GM21825 (cell line): ENCODE measurements around the gene ZNFX1.
"Not testable (repeated sequence)": the region's sequence is repeated elsewhere in the genome, so short reads cannot be mapped to it uniquely, and the experiment has no call there.

Experiments
- ATAC-seq: cut with Tn5 transposase; IDR thresholded peaks from one replicate; pipeline ENCODE4 v1.9.1; 2021; ENCODE audit warnings: mild to moderate bottlenecking, moderate library complexity; ENCODE audit not compliant: unreplicated experiment

Gene ZNFX1

DNA sequence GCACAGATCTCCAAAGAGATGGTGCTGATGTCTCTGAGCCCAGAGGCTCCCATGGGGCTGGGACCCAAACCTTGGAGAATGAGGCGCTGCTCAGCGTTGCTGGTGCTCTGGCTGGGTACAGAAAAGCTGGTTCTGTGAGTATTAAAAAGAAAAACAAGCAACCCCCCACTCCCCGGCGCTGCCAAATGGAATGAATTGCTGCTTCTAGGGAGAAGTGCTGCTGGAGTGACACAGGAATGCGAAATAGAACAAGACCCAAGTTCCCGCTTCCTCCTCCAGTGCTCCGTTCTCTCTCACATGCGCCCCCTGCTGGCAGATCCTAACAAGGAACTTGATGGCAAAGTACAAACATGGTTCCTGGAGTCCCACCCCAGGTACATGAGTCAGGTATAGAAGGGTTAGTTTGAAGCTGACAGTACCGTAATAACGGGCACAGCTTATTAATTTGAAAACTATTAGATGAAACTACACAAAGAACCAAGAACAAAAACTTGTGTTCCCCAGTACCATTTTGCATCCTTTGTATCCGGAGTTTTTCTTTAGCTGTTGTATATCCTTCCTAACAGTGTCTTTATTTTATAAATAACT is 60.8 kb downstream of the ZNFX1 start:
- ATAC-seq = no peak

GRCh38 chr20:49215232-49215631 is 62.6 kb downstream of the ZNFX1 start:
- ATAC-seq = no peak

DNA sequence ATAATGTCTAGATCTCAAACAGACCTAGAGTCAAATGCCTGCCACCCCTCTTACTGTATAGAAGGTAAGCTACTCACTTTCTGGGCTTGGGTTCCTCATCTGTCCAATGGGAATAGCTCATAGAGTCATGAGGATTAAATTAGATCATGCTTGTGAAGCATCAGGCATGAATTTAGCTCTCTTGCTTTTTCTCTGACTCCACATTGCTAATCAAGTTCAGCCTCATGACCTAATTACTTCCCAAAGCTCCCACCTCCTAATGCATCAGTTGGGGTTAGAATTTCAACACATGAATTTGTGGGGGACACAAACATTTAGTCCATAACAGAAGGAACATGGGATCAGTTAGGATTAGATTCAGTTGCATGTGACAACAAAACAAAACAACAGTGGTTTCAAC is 63.3 kb downstream of the ZNFX1 start:
- ATAC-seq = no peak

- ATAC-seq = no peak
Observed at GRCh38 chr20:49210757-49211110, 67.1 kb downstream of the ZNFX1 start.

GRCh38 chr20:49210101-49210756 is 67.6 kb downstream of the ZNFX1 start:
- ATAC-seq = no peak

- ATAC-seq = no peak
Observed at GRCh38 chr20:49207076-49207475, 70.8 kb downstream of the ZNFX1 start.

GRCh38 chr20:49203746-49204145 is 74.1 kb downstream of the ZNFX1 start:
- ATAC-seq = no peak

- no peak for ATAC-seq
Observed at GRCh38 chr20:49203011-49203410, 74.8 kb downstream of the ZNFX1 start.

DNA sequence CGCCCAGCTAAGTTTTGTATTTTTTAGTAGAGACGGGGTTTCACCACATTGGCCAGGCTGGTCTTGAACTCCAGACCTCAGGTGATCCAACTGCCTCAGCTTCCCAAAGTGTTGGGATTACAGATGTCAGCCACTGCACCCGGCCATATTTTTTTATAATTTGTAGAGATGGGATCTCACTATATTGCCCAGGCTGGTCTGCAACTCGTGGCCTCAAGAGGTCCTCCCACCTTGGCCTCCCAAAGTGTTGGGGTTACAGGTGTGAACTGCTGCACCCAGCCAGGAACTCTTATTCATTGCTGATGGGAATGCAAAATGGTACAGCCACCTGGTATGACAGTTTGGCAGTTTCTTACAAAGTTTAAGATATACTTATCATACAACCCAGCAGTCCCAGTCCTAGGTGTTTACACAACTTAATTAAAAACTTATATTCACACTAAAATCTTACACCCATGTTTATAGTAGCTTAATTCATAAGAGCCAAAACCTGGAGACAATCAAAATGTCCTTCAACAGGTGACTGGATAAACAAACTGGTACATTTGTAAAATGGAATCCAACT is 78.0 kb downstream of the ZNFX1 start:
- ATAC-seq = no peak

GRCh38 chr20:49192944-49193518 is 84.8 kb downstream of the ZNFX1 start:
- not testable (repeated sequence) for ATAC-seq
